ENCODE measurements around the gene MDP1. TPM values are rescaled to one million over a fixed set of nuclear protein-coding genes. Genes with fewer than 3 reads are reported as not detected.
A peak's percentile ranks its signal among the peaks of the same experiment; 100 is the strongest.

MDP1 gene
- total and polyA plus RNA-seq, 10 donors: 11.0 to 39.6 (median 22.4) TPM

GRCh38 chr14:24212924-24213865 is 2.7 kb downstream of the MDP1 start, which contains the start of gene CHMP4A:
Gene CHMP4A, minus strand, starts transcription at chr14:24213488. Its CDS starts 49 bp downstream, at chr14:24213439.
- peak; percentile 99 for DNase-seq
- 0 to 1% (median 0%) methylated on average over 42 to 53 of the region's 53 CpGs for WGBS, 5 donors
- Histone ChIP-seq H3K36me3 (peaks cover 0 to 64% (median 38%) of the 10 kb centered on the region in 6 donors), H3K27me3 (replicated peaks in 1 of 7) (no peaks in the 10 kb centered on the region), H3K4me3 (peak within 1 kb of the TSS; percentile 58 to 90 (median 68)), H3K4me1 (peaks cover 24 to 70% (median 49%) of the 10 kb centered on the region in 6 donors), H3K9me3 (no peaks in the 10 kb centered on the region), H3K27ac (peak within 1 kb of the TSS; percentile 93 to 100 (median 98))
- TF ChIP-seq POLR2A (IDR thresholded peaks at IDR 0.05): peak; percentile 57 to 88 (median 83)
- TF ChIP-seq CTCF (IDR thresholded peaks at IDR 0.05 in 8 of 11, conservative IDR thresholded peaks at IDR 0.05 in 3 of 11): peak in 5 of 11 experiments; percentile 31 to 44 (median 40)
- TF ChIP-seq POLR2AphosphoS5 (IDR thresholded peaks at IDR 0.05): peak; percentile 100
- intact Hi-C loops (cut with DNase I; ENCODE audit: low total_unique reads): no loop called here

GRCh38 chr14:24211311-24211710 is 4.6 kb downstream of the MDP1 start:
- H3K27me3 ChIP-seq (replicated peaks in 1 of 7): no peaks in the 10 kb centered on the region
- H3K36me3 ChIP-seq: peaks cover 2 to 64% (median 50%) of the 10 kb centered on the region in 6 donors
- WGBS, 5 donors: 92 to 96% (median 95%) methylated on average over 6 of the region's 6 CpGs
- intact Hi-C loops (cut with DNase I; ENCODE audit: low total_unique reads): no loop called here
- peaks cover 23 to 84% (median 48%) of the 10 kb centered on the region in 6 donors for H3K4me1 ChIP-seq
- no peak overlapping the region for H3K4me3 ChIP-seq
- no peak for DNase-seq
- H3K9me3 ChIP-seq: no peaks in the 10 kb centered on the region
- no peak overlapping the region for H3K27ac ChIP-seq
- TF ChIP-seq POLR2AphosphoS5 (IDR thresholded peaks at IDR 0.05): no peak

GRCh38 chr14:24207625-24208024 is 8.2 kb downstream of the MDP1 start:
- 98 to 100% (median 100%) methylated on average over 2 of the region's 2 CpGs for WGBS, 5 donors

GRCh38 chr14:24207104-24207551 is 8.7 kb downstream of the MDP1 start:
- intact Hi-C loops (cut with DNase I; ENCODE audit: low total_unique reads): no loop called here
- H3K4me1 ChIP-seq: peaks cover 1 to 51% (median 14%) of the 10 kb centered on the region in 6 donors
- no peak for TF ChIP-seq POLR2AphosphoS5 (IDR thresholded peaks at IDR 0.05)
- no peak for TF ChIP-seq CTCF (IDR thresholded peaks at IDR 0.05 in 8 of 11, conservative IDR thresholded peaks at IDR 0.05 in 3 of 11)
- no peak for TF ChIP-seq POLR2A (IDR thresholded peaks at IDR 0.05)
- H3K4me3 ChIP-seq: no peak overlapping the region
- H3K27ac ChIP-seq: peak overlapping the region in 1 of 8 donors; percentile 40
- H3K9me3 ChIP-seq: peaks cover 0 to 5% (median 0%) of the 10 kb centered on the region in 8 donors
- no peak for DNase-seq
- peaks cover 5 to 96% (median 58%) of the 10 kb centered on the region in 6 donors for H3K36me3 ChIP-seq
- no peaks in the 10 kb centered on the region for H3K27me3 ChIP-seq (replicated peaks in 1 of 7)
- WGBS, 5 donors: 62 to 88% (median 80%) methylated on average over 5 of the region's 5 CpGs

More at GRCh38 chr14:24207625-24208024, 8.2 kb downstream of the MDP1 start:
- Histone ChIP-seq H3K4me3 (no peak overlapping the region), H3K27ac (peak overlapping the region in 1 of 8 donors; percentile 40), H3K9me3 (no peaks in the 10 kb centered on the region), H3K27me3 (replicated peaks in 1 of 7) (no peaks in the 10 kb centered on the region), H3K36me3 (peaks cover 5 to 91% (median 58%) of the 10 kb centered on the region in 6 donors), H3K4me1 (peaks cover 6 to 56% (median 19%) of the 10 kb centered on the region in 6 donors)
- TF ChIP-seq CTCF (IDR thresholded peaks at IDR 0.05 in 8 of 11, conservative IDR thresholded peaks at IDR 0.05 in 3 of 11) (no peak), POLR2A (IDR thresholded peaks at IDR 0.05) (no peak), POLR2AphosphoS5 (IDR thresholded peaks at IDR 0.05) (no peak)
- DNase-seq: no peak
- intact Hi-C loops (cut with DNase I; ENCODE audit: low total_unique reads): no loop called here

Measured in spleen (tissue), 11 donors.